Measurements from ENCODE around the gene NAP1L4.
A peak's percentile ranks its signal among the peaks of the same experiment; 100 is the strongest.

NAP1L4 gene

DNA sequence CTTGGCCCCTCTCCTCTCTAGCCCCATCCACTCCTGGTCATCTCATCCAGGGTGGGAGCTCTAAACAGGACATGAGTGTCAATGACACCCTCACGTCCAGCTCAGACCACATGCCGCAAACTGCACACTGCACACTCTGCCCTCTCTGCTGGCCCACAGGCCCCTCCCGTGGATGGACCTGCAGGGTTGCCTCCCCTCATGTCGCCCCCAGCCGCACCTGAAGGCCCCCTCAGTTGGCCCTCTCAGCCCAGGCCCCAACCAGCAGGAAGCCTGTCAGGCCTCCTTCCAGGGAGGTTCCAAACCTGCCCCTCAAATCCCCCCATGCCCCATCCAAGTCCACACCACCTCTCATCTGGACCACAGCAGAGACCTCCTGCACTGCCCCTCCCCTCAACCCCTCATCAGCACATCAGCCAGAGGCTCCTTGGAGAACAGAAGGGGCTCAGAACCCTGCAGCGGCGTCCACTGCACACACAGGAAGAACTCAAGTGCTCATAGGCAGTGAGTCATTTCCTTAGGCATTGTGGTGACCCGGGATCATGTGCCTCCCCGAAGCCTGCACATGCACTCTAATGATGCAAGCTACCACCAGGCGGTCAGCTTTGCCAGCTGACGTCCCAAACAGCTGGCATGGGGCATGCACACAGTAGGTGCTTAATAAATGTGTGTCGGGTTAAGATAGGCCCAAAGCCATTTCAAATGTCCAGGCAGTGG lies 93.6 kb downstream of the NAP1L4 start:
- no peak overlapping the region for H3K4me3 ChIP-seq (ENCODE audit: low read depth, low read length)
- peak; percentile 93 for DNase-seq (ENCODE audit: low read depth)
- TF ChIP-seq, protein P1, sequence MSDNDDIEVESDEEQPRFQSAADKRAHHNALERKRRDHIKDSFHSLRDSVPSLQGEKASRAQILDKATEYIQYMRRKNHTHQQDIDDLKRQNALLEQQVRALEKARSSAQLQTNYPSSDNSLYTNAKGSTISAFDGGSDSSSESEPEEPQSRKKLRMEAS (IDR thresholded peaks at IDR 0.05; ENCODE audit: low read depth, low read length), result peak; percentile 95
- TF ChIP-seq MYC (IDR thresholded peaks at IDR 0.05; ENCODE audit: low read depth, low read length), result peak; percentile 86
- no peak for TF ChIP-seq POLR2A (IDR thresholded peaks at IDR 0.05; ENCODE audit: extremely low read depth, insufficient read length)

DNA sequence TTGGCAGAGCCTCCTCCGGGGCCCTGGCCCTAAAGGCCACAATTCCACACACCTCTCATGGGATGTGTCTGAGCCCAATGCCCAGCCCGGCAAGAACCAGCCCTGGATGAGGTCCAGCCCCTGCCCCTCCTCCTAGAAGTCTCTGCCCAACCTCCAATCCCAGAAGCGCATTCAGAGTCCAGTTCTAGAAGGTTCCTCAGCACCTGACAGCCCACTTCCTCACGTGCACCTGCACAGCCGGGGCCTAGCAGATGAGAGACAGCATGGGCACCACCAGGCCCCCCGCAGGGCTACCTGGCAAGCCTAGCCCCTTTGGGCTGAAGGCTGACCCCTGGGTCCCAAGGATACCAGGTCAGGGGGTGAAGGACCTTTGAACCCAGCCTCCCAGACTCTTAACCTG lies 95.1 kb downstream of the NAP1L4 start:
- no peak for DNase-seq (ENCODE audit: low read depth)
- TF ChIP-seq MYC (IDR thresholded peaks at IDR 0.05; ENCODE audit: low read depth, low read length), result no peak
- TF ChIP-seq, protein P1 (IDR thresholded peaks at IDR 0.05; ENCODE audit: low read depth, low read length), result no peak
- no peak for TF ChIP-seq POLR2A (IDR thresholded peaks at IDR 0.05; ENCODE audit: extremely low read depth, insufficient read length)
- TF ChIP-seq, protein P2, sequence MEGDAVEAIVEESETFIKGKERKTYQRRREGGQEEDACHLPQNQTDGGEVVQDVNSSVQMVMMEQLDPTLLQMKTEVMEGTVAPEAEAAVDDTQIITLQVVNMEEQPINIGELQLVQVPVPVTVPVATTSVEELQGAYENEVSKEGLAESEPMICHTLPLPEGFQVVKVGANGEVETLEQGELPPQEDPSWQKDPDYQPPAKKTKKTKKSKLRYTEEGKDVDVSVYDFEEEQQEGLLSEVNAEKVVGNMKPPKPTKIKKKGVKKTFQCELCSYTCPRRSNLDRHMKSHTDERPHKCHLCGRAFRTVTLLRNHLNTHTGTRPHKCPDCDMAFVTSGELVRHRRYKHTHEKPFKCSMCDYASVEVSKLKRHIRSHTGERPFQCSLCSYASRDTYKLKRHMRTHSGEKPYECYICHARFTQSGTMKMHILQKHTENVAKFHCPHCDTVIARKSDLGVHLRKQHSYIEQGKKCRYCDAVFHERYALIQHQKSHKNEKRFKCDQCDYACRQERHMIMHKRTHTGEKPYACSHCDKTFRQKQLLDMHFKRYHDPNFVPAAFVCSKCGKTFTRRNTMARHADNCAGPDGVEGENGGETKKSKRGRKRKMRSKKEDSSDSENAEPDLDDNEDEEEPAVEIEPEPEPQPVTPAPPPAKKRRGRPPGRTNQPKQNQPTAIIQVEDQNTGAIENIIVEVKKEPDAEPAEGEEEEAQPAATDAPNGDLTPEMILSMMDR (IDR thresholded peaks at IDR 0.05; ENCODE audit: low read depth, low read length), result no peak
- H3K4me3 ChIP-seq (ENCODE audit: low read depth, low read length), result no peak overlapping the region

DNA sequence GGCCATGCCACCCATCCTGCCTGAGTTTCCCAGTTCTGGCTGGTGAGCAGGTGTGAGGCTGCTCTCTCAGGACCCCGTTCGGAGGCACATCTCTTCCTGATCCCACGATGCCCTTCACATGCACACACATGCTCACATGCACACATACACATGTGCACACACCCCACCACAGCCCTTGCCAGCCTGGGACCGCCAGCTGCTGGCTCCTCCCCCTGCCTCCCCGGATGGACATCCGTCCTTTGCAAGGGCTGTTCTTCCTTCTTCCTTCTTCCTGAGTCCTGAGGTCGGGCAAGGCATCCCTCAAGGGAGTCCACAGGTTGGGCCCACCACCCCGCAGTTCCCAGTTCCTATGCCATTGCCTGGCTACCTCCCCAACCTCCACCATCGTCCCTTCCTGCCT lies 96.1 kb downstream of the NAP1L4 start:
- TF ChIP-seq, protein P2 (IDR thresholded peaks at IDR 0.05; ENCODE audit: low read depth, low read length), result no peak
- TF ChIP-seq POLR2A (IDR thresholded peaks at IDR 0.05; ENCODE audit: extremely low read depth, insufficient read length), result no peak
- no peak for TF ChIP-seq MYC (IDR thresholded peaks at IDR 0.05; ENCODE audit: low read depth, low read length)
- TF ChIP-seq, protein P1 (IDR thresholded peaks at IDR 0.05; ENCODE audit: low read depth, low read length), result no peak
- no peak for DNase-seq (ENCODE audit: low read depth)
- no peak overlapping the region for H3K4me3 ChIP-seq (ENCODE audit: low read depth, low read length)
